ENCODE measurements around the gene UAP1.
A peak's percentile ranks its signal among the peaks of the same experiment; 100 is the strongest.

UAP1 gene

DNA sequence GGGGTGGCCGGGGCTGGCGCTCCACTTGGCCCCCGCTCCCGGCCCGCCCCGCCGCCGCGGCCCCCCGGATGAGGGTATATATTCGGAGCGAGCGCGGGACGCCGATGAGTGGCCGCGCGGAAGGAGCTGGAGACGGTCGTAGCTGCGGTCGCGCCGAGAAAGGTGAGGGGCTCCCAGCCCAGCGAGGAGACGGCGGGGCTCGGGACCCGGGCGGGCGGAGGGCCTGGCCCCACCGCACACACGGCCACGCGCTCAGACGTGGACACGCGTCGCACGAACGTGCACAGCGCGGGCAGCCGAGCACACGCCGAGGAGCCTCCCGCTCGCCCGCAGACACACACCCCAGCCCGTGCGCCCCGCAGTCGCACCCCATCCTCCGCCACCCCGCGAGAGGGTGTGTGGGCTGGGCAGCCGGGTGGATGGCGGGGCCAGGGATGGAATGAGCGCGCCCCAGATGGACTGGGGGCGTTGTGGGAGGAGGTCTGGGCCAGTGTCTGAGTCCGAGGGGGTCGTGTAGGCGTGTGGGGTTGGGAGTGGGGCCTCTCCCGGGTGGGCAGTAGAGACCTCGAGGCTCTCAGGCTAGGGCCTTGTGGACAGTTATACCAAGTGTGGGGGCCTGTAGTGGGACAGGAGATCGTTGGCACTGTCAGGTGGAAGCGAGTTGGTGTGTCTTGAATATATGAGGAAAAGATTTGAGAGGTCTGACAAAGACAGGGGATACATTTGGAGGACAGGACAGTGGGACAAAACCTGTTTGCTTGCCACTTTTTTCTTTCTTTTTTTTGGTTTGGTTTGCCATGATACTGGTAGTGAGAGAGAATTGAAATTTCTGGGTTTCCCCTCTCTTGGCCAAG lies at the start of gene UAP1:
UAP1 (plus strand) TSS at position 107 of the 854 bp plus-strand sequence. CDS start 4,347 bp downstream, outside the sequence.
- DNase-seq = no peak

GRCh38 chr1:162527314-162527713 lies 34.2 kb upstream of the UAP1 start:
- DNase-seq = no peak

DNA sequence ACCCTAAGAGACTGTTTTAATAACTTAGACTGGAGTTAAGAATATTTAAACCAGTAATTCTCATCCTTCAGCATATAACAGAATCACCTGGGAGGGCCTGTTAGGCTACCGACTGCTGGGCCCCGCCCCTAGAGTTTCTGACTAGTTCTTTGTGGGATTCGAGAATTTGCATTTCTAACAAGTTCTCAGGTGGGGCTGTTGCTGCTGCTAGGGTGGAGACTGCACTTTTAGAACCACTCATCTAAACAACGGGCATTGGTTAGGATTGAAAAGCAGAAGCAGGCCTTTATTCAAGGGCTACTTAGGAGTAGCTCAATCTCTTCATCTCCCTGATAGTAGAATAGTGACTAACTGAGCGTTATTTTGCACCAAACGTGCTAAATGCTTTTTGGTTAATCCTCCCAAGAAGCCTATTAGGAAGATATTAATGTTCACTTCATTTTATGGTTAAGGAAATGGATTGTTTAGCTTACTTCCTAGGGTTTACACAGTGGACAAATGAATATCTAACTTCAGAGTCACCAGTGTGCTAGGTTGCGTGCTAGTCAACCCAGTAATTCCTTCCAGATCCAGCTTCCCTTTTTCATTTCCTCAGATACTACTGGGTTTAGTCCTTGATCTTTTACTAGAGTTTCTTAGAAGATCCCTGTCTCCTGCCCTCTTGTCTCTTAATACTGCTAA lies 31.1 kb upstream of the UAP1 start:
- DNase-seq = peak; percentile 31

- DNase-seq = no peak
These were observed 30.6 kb upstream of the UAP1 start for GRCh38 chr1:162530988-162531319.

DNA sequence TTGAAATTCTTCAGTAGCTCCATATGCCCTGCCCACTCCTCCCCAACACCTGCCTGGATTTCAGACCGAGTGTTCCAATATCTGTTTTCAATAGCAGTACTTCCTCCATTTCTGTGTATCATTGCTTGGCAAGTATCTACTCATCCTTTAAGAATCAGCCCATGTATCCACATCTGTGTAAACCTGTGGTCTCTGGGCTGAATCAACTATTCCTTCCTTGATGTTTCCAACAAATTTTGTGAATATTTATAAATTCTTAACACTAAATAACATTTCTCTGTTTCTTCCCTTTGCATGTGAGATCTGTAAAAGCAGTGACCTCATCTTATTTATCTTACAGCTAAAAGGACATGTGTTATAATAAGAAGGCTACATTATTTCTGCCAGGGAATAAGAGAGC lies 26.0 kb upstream of the UAP1 start:
- no peak for DNase-seq

GRCh38 chr1:162536511-162536910 lies 25.0 kb upstream of the UAP1 start:
- no peak for DNase-seq

DNA sequence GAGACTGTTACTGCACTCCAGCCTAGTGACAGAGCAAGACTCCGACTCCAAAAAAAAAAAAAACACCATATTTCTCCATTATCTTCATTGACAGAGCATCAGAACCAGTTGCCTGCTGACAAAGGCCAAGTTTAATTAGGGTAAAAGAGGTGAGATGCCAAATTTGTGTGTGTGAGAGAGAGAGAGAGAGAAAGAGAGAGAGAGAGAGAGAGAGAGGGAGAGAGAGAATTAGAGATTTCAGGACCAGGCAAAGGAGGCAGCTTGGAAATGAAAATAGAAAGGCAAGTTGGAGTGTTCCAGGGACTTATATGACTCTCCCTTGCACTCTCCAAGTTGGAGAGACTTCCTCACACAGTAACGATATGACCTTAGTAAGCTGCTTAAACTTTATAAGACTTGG lies 24.3 kb upstream of the UAP1 start:
- DNase-seq = no peak

DNA sequence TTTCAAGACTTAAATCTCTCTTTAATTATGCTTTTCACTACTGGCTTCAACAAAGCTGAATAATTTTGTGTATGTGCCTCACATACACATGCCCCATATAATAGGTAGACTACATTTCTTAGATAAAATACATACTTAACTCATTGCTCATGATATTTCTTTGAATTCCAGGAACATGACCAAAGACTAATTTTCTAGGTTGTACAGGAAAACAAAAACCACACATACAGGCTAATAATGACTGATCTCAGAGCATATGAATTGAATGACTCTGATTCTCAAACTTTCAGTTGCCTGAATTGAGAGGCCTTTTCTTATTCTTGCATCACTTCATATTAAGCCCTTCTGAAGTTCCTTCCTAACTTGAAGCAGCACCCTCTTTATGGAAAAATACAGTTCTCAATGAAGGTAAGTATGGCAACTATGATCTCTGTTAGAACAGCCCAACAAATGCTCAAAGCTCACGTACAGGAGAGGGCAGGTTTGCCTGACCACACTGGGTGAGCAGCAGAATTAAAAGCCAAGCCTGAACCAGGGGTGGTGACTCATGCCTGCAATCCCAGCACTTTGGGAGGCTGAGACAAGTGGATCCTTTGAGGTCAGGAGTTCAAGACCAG lies 22.6 kb upstream of the UAP1 start:
- DNase-seq = no peak

- no peak for DNase-seq
These were observed 19.8 kb upstream of the UAP1 start for GRCh38 chr1:162541619-162542141.

DNA sequence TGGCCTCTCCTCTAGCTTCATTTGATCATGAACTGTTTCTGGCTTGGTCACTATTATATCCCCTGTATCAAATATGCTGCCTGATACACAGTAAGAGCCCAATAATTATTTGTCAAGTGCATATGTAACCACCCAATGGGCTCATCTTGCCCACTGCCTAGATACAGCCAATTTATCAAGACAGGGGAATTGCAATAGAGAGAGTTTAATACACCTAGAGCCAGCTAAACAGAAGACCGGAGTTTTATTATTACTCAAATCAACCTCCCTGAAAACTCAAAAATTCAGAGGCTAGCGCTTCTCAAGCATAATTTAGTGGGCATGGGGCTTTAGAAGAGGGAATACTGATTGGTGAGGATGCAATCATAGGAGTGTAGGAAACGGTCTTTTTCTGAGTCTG lies 18.3 kb upstream of the UAP1 start:
- DNase-seq = no peak

DNA sequence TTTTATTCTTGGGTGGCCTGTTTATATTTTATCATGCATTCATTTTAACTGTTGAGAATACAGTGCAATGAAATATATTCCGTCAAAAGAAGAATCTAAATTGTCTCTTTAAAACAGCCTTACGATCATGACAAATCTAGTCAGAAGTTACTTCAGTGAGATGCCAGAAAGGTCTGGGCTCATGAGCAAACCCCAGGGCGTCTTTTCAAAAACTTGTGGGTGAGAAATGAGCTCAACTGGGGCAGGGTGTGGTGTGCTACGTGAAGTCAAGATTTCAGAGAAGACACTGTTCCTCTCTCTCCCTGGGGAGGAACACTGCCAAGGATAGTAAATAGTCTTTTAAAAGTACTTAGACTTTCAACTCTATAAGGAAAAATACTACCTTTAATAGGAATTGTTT lies 13.4 kb upstream of the UAP1 start:
- peak; percentile 31 for DNase-seq

DNA sequence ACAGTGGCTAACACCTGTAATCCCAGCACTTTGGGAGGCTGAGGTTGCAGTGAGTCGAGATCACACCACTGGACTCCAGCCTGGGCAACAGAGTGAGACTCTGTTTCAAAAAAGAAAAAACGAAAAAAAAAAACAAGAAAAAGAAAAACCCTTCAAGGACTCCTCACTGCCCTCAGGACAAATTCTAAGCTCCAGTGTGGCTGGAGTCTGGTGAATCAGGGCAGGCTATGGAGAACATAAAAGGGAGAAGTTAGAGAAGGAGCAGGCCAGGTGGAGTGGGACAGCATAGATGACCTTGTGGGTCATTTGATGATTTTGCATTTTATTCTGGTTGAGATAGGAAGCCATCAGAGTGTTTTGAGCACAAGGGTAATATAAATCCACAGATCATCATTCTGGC lies 12.5 kb upstream of the UAP1 start:
- DNase-seq = no peak

DNA sequence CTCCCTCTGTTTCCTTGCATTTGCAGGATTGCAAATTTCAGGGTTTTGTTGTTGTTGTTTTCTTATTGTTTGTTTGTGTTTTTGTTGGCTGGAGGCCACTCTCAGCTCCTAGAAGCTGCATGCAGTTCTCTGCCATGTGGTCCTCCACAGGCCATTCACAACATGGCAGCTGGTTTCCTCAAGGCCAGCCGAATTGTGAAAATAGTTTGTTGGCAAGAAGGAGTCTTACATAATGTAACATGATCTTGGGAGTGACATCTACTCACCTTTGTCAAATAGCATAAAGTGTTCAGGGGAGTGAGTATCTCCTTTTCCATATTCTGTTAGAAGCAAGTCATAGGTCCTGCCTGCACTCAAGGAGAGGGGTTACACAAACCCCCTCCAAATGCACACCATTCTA lies 10.6 kb upstream of the UAP1 start:
- DNase-seq = no peak

GRCh38 chr1:162551969-162552683 lies 9.4 kb upstream of the UAP1 start:
- no peak for DNase-seq

DNA sequence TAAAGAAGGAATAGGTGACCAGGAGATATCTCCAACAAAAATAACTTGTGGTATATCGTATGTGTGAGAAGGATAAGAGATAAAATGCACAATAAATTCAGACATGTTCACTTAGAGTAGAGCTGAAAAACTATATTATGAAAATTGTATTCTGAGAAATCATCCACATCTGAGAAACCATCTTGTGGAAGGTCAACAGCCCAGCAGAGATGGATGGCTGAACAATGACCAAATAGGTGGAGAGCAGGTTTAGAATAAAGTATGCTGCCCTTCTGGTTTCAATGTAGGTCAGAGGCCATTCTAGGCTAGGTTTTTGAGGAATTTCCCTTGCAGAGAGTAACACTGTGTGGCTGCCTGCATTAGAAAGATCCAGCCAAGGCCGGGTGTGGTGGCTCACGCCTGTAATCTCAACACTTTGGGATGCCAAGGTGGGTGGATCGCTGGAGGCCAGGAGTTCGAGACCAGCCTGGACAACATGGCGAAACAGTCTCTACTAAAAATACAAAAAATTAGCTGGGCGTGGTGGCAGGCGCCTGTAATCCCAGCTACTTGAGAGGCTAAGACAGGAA lies 8.8 kb upstream of the UAP1 start:
- no peak for DNase-seq

- DNase-seq = no peak
These were observed 7.3 kb upstream of the UAP1 start for GRCh38 chr1:162554258-162554657.

- no peak for DNase-seq
These were observed 4.0 kb upstream of the UAP1 start for GRCh38 chr1:162557536-162557935.

- no peak for DNase-seq
These were observed 1.1 kb upstream of the UAP1 start for GRCh38 chr1:162560303-162561036.

DNA sequence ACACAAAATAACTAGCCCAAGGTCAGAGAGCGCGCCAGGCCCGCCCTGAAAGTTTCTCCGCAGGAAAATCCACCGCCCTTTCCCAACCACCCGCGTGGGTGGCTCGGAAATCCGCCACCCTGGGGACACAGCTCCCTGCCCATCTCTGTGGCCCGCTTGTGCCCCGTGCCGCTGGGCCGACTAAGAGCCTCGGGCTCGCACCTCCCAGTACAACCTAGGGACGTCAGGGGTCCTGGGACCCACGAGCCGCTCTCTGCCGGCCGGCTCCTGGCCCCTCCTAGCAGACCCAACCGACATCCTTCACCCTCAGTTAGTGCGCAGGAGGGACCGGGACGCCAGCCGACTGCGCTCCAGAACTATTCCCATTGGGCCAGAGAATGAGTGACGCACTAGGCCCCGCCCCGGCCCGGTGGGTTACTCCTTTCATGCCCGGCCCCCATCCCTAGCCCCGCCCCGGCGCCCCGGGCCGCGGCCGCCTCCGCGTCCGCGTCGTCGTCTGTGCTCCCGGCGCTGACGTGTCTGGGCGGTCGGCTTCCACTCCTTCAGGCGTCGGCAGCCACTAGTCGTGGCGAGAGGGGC lies 396 bp upstream of the UAP1 start:
- DNase-seq = peak; percentile 98

DNA sequence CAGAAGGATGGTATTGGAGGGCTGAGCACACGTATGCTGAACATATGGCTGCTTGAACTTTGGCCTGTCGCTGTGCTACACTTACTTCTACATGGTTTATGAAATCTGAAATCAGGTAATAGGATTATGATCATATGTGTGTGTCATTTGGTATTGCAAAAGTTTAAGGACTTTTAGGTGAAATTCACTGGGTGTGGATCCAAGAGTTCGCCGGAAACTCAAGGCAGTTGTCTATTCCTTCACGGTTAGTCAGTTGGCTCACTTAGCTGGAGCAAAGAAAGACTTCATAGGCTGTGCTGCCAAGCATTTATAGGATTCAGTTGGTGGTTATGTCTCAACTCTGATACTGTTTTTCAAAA lies 927 bp downstream of the UAP1 start:
- no peak for DNase-seq

GRCh38 chr1:162564762-162565218 lies 3.3 kb downstream of the UAP1 start:
- DNase-seq = no peak

DNA sequence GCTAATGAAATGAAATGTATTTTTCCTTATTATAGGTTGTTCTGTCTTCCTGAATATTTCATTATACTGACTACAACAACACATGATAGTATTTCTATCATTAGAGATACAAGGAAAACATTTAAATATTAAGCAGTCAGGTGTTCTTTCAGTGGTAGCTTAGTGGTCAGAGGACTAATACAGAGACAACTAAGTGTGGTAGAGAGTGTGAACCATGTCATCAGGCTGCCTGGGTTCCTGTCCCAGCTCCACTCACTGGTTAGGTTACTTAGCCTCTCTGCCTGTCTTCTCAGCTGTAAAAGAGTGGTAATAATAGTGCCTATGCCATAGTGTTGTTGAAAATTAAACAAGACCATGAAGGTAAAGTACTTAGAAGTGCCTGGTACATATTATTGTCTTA lies 3.9 kb downstream of the UAP1 start:
- no peak for DNase-seq
